MCF 10A (cell line): ENCODE measurements around the gene SUSD5. TPM values are rescaled to one million over a fixed set of nuclear protein-coding genes. Genes with fewer than 3 reads are reported as not detected.

Experiments used
- BruUV-seq: library from RNA; stranded (reverse); fragments of 400-500 nt; replicated peaks from 2 replicates; lab custom pipeline; 2021; lab: Mats Ljungman, UMichigan
- CTCF ChIA-PET: fragments of 300-600 bp; sonication (Branson Sonifier 250); formaldehyde crosslinking; extraction: SDS; loops from one replicate; lab custom pipeline; 2021; ENCODE audit warnings: antibody characterized with exemption, inconsistent platforms; lab: Yijun Ruan, JAX
- POLR2A ChIA-PET: fragments of 300-600, 350-650 bp; sonication (Branson Sonifier 250); formaldehyde crosslinking; extraction: SDS; loops from one replicate; lab custom pipeline; 2020; ENCODE audit warnings: antibody characterized with exemption, inconsistent platforms; lab: Yijun Ruan, JAX
- DNase-seq: peaks from one replicate; pipeline ENCODE4 v3.0.0-alpha.2; 2018; ENCODE audit not compliant: unreplicated experiment
- H3K27ac Mint-ChIP-seq: one replicate; pipeline ENCODE4 v1.8.0; 2022; ENCODE audit warnings: mild to moderate bottlenecking, low read depth, mixed read lengths; ENCODE audit not compliant: unreplicated experiment
- H3K27me3 Mint-ChIP-seq: one replicate; pipeline ENCODE4 v1.8.0; 2022; ENCODE audit warnings: mixed read lengths; ENCODE audit not compliant: insufficient read depth, unreplicated experiment
- H3K36me3 Mint-ChIP-seq: one replicate; pipeline ENCODE4 v1.8.0; 2022; ENCODE audit warnings: mild to moderate bottlenecking, moderate library complexity, mixed read lengths; ENCODE audit not compliant: insufficient read depth, unreplicated experiment
- H3K4me1 Mint-ChIP-seq: one replicate; pipeline ENCODE4 v1.8.0; 2022; ENCODE audit warnings: mixed read lengths; ENCODE audit not compliant: insufficient read depth, unreplicated experiment
- H3K4me3 Mint-ChIP-seq: one replicate; pipeline ENCODE4 v1.8.0; 2022; ENCODE audit warnings: mild to moderate bottlenecking, moderate library complexity, mixed read lengths; ENCODE audit not compliant: unreplicated experiment
- H3K9me3 Mint-ChIP-seq: one replicate; pipeline ENCODE4 v1.8.0; 2022; ENCODE audit warnings: mixed read lengths; ENCODE audit not compliant: unreplicated experiment
- intact Hi-C: fragments of 100-400 bp; cut with micrococcal nuclease; formaldehyde crosslinking; loops from 2 replicates; pipeline ENCODE4 v1.14.1; 2022
- total RNA-seq: library from RNA; stranded (reverse); gene quantifications from 2 replicates; pipeline ENCODE4 v1.2.3, GENCODE V29; 2022
- TF ChIP-seq, protein P1 (sequence below): fragments of 200-600 bp; IDR thresholded peaks from one replicate; pipeline ENCODE4 v1.8.0; 2022; ENCODE audit warnings: antibody characterized with exemption, mild to moderate bottlenecking; ENCODE audit not compliant: unreplicated experiment

Gene SUSD5
- total RNA-seq, 1 experiment from 2014 or later, result 3.4 TPM

DNA sequence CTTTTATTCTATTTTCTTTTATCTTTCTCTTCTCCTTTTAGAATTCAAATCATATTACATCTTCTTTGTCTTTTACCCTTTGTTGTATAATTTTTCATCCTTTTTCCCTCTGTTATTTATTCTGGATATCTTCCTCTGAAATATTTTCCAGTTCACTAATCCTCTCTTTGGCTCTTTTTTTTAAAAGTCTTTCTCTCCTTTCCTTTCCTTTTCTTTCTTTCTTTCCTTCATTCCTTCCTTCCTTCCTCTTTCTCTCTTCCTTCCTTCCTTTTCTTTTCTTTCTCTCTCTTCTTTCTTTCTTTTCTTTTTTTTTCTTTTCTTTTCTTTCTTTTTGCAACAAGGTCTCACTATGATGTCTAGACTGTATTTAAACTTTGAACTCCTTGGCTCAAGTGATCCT lies 9.3 kb downstream of the SUSD5 start:
- CTCF ChIA-PET, result no interaction called here
- TF ChIP-seq, protein P1, sequence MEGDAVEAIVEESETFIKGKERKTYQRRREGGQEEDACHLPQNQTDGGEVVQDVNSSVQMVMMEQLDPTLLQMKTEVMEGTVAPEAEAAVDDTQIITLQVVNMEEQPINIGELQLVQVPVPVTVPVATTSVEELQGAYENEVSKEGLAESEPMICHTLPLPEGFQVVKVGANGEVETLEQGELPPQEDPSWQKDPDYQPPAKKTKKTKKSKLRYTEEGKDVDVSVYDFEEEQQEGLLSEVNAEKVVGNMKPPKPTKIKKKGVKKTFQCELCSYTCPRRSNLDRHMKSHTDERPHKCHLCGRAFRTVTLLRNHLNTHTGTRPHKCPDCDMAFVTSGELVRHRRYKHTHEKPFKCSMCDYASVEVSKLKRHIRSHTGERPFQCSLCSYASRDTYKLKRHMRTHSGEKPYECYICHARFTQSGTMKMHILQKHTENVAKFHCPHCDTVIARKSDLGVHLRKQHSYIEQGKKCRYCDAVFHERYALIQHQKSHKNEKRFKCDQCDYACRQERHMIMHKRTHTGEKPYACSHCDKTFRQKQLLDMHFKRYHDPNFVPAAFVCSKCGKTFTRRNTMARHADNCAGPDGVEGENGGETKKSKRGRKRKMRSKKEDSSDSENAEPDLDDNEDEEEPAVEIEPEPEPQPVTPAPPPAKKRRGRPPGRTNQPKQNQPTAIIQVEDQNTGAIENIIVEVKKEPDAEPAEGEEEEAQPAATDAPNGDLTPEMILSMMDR, result no peak
- H3K9me3 Mint-ChIP-seq, result peaks cover 13% of the 10 kb centered on the region
- no peak overlapping the region for H3K4me3 Mint-ChIP-seq
- no peaks in the 10 kb centered on the region for H3K36me3 Mint-ChIP-seq
- DNase-seq, result no peak
- no peaks in the 10 kb centered on the region for H3K27me3 Mint-ChIP-seq
- H3K4me1 Mint-ChIP-seq, result peaks cover 7% of the 10 kb centered on the region
- intact Hi-C loops, result no loop called here
- no TSS peak for BruUV-seq
- H3K27ac Mint-ChIP-seq, result no peak overlapping the region
- POLR2A ChIA-PET, result interaction anchor here (0.7 kb wide), 1 partner anchor 365 kb away, joined by 3 read pairs; no protein-coding TSS in a partner anchor

DNA sequence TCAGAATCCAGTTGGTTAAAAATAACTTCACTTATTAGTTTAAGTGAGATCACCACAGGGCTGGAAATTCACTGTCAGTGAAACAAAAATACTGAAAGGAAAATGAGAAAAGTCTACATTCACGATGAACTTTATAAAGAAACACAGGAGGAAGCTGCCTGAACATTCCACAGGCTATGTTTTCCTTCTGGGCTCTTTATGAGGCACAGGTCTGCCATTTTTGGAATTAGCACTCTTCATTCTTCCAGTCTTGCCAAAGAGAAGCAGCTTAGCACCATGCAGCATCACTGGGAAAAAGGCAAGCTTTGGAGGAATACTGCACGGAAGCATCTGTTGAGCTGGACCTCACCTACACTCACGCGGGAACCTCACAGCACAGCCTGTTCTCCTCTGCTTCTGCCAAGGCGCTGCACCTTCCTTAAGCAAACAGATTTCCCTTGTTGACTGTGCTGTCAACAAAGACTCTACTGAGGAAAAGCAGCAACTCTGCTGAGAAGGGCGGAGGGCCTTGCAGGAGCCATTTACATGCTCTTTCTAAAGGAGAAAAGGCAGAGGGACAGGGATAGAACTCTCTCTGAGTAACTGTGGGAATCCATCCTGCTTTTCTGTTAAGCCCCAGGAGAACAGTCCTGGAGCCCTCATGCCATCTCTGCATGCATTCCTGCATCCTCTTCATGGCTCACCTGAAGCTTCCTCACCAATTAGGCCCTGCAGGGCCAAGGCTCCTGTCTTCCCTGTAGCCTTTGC lies 15.7 kb downstream of the SUSD5 start:
- TF ChIP-seq, protein P1, result no peak
- H3K27ac Mint-ChIP-seq, result no peak overlapping the region
- no peaks in the 10 kb centered on the region for H3K36me3 Mint-ChIP-seq
- intact Hi-C loops, result no loop called here
- H3K4me3 Mint-ChIP-seq, result no peak overlapping the region
- BruUV-seq, result no TSS peak
- H3K9me3 Mint-ChIP-seq, result no peaks in the 10 kb centered on the region
- POLR2A ChIA-PET, result interaction anchor here (1.0 kb wide), 1 partner anchor 13 kb away, joined by 3 read pairs; no protein-coding TSS in a partner anchor
- no peaks in the 10 kb centered on the region for H3K27me3 Mint-ChIP-seq
- H3K4me1 Mint-ChIP-seq, result no peaks in the 10 kb centered on the region
- CTCF ChIA-PET, result interaction anchor here (0.6 kb wide), 1 partner anchor 28 kb away, joined by 3 read pairs; no protein-coding TSS in a partner anchor
- no peak for DNase-seq

DNA sequence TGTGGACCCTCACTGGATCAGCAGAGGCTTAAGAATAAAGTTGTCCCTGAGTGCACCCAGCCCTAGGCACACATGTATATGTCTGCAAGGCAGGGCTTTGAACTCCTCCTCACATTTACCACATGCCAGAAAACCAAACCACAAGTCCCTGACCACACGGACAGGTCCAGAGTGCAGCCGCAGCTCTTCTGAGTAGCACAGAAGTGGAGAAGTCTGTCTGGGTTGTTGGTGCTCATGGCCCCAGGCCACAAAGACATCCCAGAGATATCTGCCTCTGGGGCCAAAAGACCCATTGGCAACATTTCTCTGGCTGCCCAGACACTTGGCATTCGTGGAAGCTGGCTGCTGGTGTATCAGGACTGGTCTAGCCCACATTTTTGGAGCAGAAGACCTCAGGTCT lies 17.4 kb downstream of the SUSD5 start:
- intact Hi-C loops, result no loop called here
- Mint-ChIP-seq H3K36me3 (no peaks in the 10 kb centered on the region), H3K4me3 (no peak overlapping the region), H3K27me3 (no peaks in the 10 kb centered on the region), H3K9me3 (no peaks in the 10 kb centered on the region), H3K27ac (no peak overlapping the region), H3K4me1 (no peaks in the 10 kb centered on the region)
- DNase-seq, result no peak
- CTCF ChIA-PET, result no interaction called here
- TF ChIP-seq, protein P1, result no peak
- POLR2A ChIA-PET, result no interaction called here
- no TSS peak for BruUV-seq

DNA sequence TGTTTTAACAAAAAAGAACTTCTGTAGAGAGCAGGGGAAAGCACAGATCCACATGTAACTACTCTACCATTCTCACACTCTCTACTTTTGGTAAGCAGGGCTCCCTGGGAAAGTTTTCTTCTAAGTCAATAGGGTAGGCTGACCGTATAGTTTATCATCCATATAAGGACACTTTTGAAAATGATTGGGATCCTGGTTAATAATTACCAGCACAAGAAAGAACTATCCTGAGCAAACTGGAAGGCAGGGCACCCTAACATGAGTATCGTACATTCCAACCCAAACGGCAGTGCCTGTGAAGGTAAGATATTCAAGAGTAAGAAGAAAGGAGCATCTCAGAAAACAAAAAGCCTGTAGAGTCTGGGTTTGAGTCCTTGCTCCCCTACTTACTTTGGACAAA lies 22.1 kb downstream of the SUSD5 start:
- TF ChIP-seq, protein P1, result no peak
- H3K4me1 Mint-ChIP-seq, result no peaks in the 10 kb centered on the region
- no peaks in the 10 kb centered on the region for H3K36me3 Mint-ChIP-seq
- POLR2A ChIA-PET, result no interaction called here
- no peaks in the 10 kb centered on the region for H3K27me3 Mint-ChIP-seq
- no TSS peak for BruUV-seq
- DNase-seq, result no peak
- no peak overlapping the region for H3K4me3 Mint-ChIP-seq
- intact Hi-C loops, result no loop called here
- CTCF ChIA-PET, result interaction anchor here (0.6 kb wide), 1 partner anchor 109 kb away, joined by 3 read pairs; no protein-coding TSS in a partner anchor
- no peak overlapping the region for H3K27ac Mint-ChIP-seq
- H3K9me3 Mint-ChIP-seq, result no peaks in the 10 kb centered on the region
